ENCODE measurements around the gene NCOA7. TPM values are rescaled to one million over a fixed set of nuclear protein-coding genes. Genes with fewer than 3 reads are reported as not detected.

NCOA7 gene
- total RNA-seq, 1 donor, result 41.7 TPM

- TF ChIP-seq, protein P1, sequence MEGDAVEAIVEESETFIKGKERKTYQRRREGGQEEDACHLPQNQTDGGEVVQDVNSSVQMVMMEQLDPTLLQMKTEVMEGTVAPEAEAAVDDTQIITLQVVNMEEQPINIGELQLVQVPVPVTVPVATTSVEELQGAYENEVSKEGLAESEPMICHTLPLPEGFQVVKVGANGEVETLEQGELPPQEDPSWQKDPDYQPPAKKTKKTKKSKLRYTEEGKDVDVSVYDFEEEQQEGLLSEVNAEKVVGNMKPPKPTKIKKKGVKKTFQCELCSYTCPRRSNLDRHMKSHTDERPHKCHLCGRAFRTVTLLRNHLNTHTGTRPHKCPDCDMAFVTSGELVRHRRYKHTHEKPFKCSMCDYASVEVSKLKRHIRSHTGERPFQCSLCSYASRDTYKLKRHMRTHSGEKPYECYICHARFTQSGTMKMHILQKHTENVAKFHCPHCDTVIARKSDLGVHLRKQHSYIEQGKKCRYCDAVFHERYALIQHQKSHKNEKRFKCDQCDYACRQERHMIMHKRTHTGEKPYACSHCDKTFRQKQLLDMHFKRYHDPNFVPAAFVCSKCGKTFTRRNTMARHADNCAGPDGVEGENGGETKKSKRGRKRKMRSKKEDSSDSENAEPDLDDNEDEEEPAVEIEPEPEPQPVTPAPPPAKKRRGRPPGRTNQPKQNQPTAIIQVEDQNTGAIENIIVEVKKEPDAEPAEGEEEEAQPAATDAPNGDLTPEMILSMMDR (IDR thresholded peaks at IDR 0.05; ENCODE audit: insufficient read depth, low read length), result no peak
- H3K4me3 ChIP-seq (ENCODE audit: low read depth, low read length), result no peak overlapping the region
- peak; percentile 34 for DNase-seq (ENCODE audit: low read depth)
Observed at GRCh38 chr6:125923366-125923877, 132.7 kb downstream of the NCOA7 start.

GRCh38 chr6:125924169-125924568 lies 133.4 kb downstream of the NCOA7 start:
- TF ChIP-seq, protein P1 (IDR thresholded peaks at IDR 0.05; ENCODE audit: insufficient read depth, low read length), result no peak
- no peak for DNase-seq (ENCODE audit: low read depth)
- no peak overlapping the region for H3K4me3 ChIP-seq (ENCODE audit: low read depth, low read length)

DNA sequence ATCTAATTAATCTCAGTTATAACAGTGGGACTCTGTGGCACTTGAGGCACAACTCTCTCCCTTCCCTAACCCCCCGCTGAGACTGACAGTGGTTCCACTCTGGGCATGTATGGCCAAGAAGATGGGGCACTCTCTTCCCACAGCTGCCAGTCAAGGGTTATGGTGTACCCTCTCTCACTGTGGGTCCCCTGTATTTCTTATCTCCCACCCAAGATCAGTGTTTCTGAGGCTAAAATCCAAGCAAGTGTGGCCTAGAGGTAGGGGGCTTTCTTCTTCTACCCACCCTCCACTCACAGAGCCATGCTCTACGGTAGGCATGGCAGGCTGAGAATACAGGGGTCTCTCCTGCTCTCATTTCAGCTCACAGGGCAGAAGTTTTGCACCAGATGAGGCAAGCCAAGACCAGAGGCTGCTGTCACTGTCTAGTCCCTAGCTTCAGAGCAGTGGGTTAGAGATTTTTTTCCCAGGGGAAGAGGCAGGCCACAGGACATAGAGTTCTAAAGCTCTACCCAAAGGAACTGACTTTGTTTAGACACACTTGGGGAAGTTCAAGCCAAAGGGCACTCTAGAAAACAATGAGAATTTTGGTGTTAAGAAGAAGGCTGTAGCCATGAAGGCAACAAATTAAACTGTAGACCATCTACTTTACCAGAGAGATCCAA lies 134.1 kb downstream of the NCOA7 start:
- TF ChIP-seq, protein P1 (IDR thresholded peaks at IDR 0.05; ENCODE audit: insufficient read depth, low read length), result no peak
- no peak overlapping the region for H3K4me3 ChIP-seq (ENCODE audit: low read depth, low read length)
- no peak for DNase-seq (ENCODE audit: low read depth)

DNA sequence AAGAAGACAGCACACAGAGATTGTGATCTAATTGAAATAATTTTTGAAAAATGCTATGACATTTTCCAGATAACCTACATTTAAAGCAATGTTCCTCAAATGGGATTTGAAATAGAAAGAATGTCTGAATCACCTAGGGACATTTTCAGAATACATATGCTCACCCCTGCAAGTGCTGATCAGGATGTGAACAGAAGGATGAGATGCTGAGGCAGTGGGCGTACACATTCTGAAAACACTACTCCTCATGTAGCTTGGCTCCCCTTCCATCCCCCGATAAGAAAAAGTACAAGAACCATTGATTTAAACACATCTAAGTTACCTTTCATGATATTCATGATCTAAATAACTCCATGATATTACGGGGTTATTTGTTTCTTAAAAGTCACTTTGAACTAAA lies 136.0 kb downstream of the NCOA7 start:
- no peak overlapping the region for H3K4me3 ChIP-seq (ENCODE audit: low read depth, low read length)
- TF ChIP-seq, protein P1 (IDR thresholded peaks at IDR 0.05; ENCODE audit: insufficient read depth, low read length), result no peak
- DNase-seq (ENCODE audit: low read depth), result no peak

DNA sequence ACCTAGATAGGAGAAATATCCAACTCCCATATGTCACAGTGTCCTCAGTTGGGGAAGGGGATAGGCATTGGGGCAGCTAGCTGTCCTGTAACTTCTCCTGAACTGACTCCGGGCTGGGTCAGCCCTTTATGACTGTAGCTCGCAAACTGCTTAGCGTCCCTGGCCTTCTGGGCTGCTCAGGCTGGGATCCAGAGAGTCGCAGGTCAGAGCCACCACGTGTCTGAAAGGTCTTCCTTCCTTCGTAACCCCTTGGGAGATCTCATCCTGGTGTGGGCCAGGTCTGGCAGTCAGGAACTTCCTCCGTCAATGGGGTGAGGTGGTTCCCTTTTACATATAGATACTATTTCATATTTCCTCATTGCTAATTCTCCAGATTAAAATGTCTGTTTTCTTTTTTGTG lies 137.0 kb downstream of the NCOA7 start:
- DNase-seq (ENCODE audit: low read depth), result no peak
- TF ChIP-seq, protein P1 (IDR thresholded peaks at IDR 0.05; ENCODE audit: insufficient read depth, low read length), result no peak
- H3K4me3 ChIP-seq (ENCODE audit: low read depth, low read length), result no peak overlapping the region

DNA sequence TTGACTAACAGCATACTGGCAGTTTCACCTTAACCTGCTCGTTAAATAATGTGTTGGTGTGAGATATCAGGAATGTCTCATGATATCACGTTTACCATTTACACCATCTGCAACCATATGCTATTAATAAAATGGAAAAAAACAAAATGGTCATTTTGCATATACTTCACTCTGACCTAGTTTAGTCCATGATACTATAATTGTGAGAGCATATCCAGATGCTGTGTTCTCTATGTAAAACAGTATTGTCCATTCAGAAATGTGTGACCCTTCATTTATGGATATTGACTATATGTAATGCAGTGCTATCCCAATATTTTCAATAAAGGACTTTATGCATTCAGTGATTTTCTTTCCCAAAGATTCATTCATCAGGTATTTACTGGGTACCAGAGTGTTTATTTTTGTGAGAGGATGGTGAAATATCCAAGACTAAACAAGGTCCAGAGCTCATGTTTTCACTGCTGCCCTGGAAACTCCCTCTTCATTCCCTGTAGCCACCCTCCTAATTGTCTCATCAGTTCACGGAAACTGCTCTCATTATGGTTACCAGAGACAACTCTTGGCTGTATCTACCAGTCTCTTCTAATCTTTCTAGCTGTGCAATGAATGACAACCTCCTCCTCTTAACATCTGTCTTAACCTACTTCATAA lies 140.1 kb downstream of the NCOA7 start:
- no peak overlapping the region for H3K4me3 ChIP-seq (ENCODE audit: low read depth, low read length)
- TF ChIP-seq, protein P1 (IDR thresholded peaks at IDR 0.05; ENCODE audit: insufficient read depth, low read length), result no peak
- DNase-seq (ENCODE audit: low read depth), result no peak

Data from fibroblast of the aortic adventitia (primary cell).